Nephron progenitor cell (in vitro differentiated cells): Measurements from ENCODE around the gene MYBPC1.
"Not testable (repeated sequence)": the region's sequence is repeated elsewhere in the genome, so short reads cannot be mapped to it uniquely, and the experiment has no call there.

Source experiments
- DNase-seq: peaks from one replicate; pipeline ENCODE4 v3.0.0; 2021
- H3K27ac Mint-ChIP-seq: 2 replicates; pipeline ENCODE4 v1.8.0; 2021; ENCODE audit warnings: mild to moderate bottlenecking, moderate library complexity, mixed read lengths
- H3K27me3 Mint-ChIP-seq: 2 replicates; pipeline ENCODE4 v1.8.0; 2021; ENCODE audit warnings: mild to moderate bottlenecking, low read depth, mixed read lengths; ENCODE audit not compliant: poor library complexity
- H3K36me3 Mint-ChIP-seq: 2 replicates; pipeline ENCODE4 v1.8.0; 2021; ENCODE audit warnings: low read depth, mixed read lengths
- H3K4me1 Mint-ChIP-seq: 2 replicates; pipeline ENCODE4 v1.8.0; 2021; ENCODE audit warnings: mixed read lengths
- H3K4me3 Mint-ChIP-seq: 2 replicates; pipeline ENCODE4 v1.8.0; 2021; ENCODE audit warnings: mild to moderate bottlenecking, moderate library complexity, mixed read lengths
- H3K9me3 Mint-ChIP-seq: 2 replicates; pipeline ENCODE4 v1.8.0; 2021; ENCODE audit warnings: mild to moderate bottlenecking, moderate library complexity, mixed read lengths
- CTCF ChIP-seq: fragments of 200-600 bp; sonication (generic); IDR thresholded peaks from 2 replicates; pipeline ENCODE4 v1.5.0; 2021; ENCODE audit warnings: antibody characterized with exemption

The MYBPC1 gene

GRCh38 chr12:101650346-101651117 lies 55.8 kb downstream of the MYBPC1 start:
- no peaks in the 10 kb centered on the region for H3K36me3 Mint-ChIP-seq
- H3K4me3 Mint-ChIP-seq: no peak overlapping the region
- no peak for DNase-seq
- H3K4me1 Mint-ChIP-seq: no peaks in the 10 kb centered on the region
- H3K27me3 Mint-ChIP-seq: peaks cover 16% of the 10 kb centered on the region
- no peak overlapping the region for H3K27ac Mint-ChIP-seq
- no peaks in the 10 kb centered on the region for H3K9me3 Mint-ChIP-seq
- TF ChIP-seq CTCF: no peak

- TF ChIP-seq CTCF: no peak
- Mint-ChIP-seq H3K27ac (no peak overlapping the region), H3K9me3 (no peaks in the 10 kb centered on the region), H3K4me3 (no peak overlapping the region), H3K36me3 (no peaks in the 10 kb centered on the region), H3K4me1 (no peaks in the 10 kb centered on the region), H3K27me3 (peaks cover 9% of the 10 kb centered on the region)
- no peak for DNase-seq
These were observed 58.3 kb downstream of the MYBPC1 start for GRCh38 chr12:101653030-101653429.

GRCh38 chr12:101653503-101653902 lies 58.7 kb downstream of the MYBPC1 start:
- no peaks in the 10 kb centered on the region for H3K36me3 Mint-ChIP-seq
- H3K4me1 Mint-ChIP-seq: no peaks in the 10 kb centered on the region
- no peak overlapping the region for H3K27ac Mint-ChIP-seq
- no peak for TF ChIP-seq CTCF
- DNase-seq: no peak
- no peaks in the 10 kb centered on the region for H3K9me3 Mint-ChIP-seq
- H3K4me3 Mint-ChIP-seq: no peak overlapping the region
- H3K27me3 Mint-ChIP-seq: peaks cover 9% of the 10 kb centered on the region

- Mint-ChIP-seq H3K36me3 (no peaks in the 10 kb centered on the region), H3K27me3 (peaks cover 9% of the 10 kb centered on the region), H3K27ac (no peak overlapping the region), H3K9me3 (no peaks in the 10 kb centered on the region), H3K4me3 (no peak overlapping the region), H3K4me1 (no peaks in the 10 kb centered on the region)
- TF ChIP-seq CTCF: no peak
- DNase-seq: no peak
These were observed 59.7 kb downstream of the MYBPC1 start for GRCh38 chr12:101654442-101654841.

- DNase-seq: no peak
- no peak overlapping the region for H3K27ac Mint-ChIP-seq
- no peaks in the 10 kb centered on the region for H3K4me1 Mint-ChIP-seq
- H3K4me3 Mint-ChIP-seq: no peak overlapping the region
- no peak for TF ChIP-seq CTCF
- no peaks in the 10 kb centered on the region for H3K36me3 Mint-ChIP-seq
- no peaks in the 10 kb centered on the region for H3K9me3 Mint-ChIP-seq
- H3K27me3 Mint-ChIP-seq: peaks cover 9% of the 10 kb centered on the region
These were observed 60.6 kb downstream of the MYBPC1 start for GRCh38 chr12:101655393-101655792.

- not testable (repeated sequence) for H3K4me3 Mint-ChIP-seq, H3K27me3 Mint-ChIP-seq, DNase-seq, H3K36me3 Mint-ChIP-seq, H3K27ac Mint-ChIP-seq, H3K9me3 Mint-ChIP-seq, H3K4me1 Mint-ChIP-seq
These were observed 65.9 kb downstream of the MYBPC1 start for GRCh38 chr12:101660662-101661061.
